GM13976 (cell line): Measurements from ENCODE around the gene PTOV1.
A peak's percentile ranks its signal among the peaks of the same experiment; 100 is the strongest.

ENCODE experiments used
- DNase-seq: peaks from one replicate; pipeline ENCODE4 v3.0.0; 2012; ENCODE audit warnings: low spot score
- in situ Hi-C: fragments of 300-500 bp; cut with MboI; formaldehyde crosslinking; loops from one replicate; pipeline ENCODE4 v1.12.0; 2022; ENCODE audit warnings: low sequenced_read_pairs, mixed read lengths, inconsistent platforms; ENCODE audit not compliant: unreplicated experiment
- TF ChIP-seq, protein P1 (sequence below): IDR thresholded peaks from 2 replicates; pipeline ENCODE4 v1.5.1; 2012; ENCODE audit warnings: borderline replicate concordance, mild to moderate bottlenecking; ENCODE audit not compliant: insufficient read depth; ENCODE audit errors: extremely low read depth, missing control alignments, control extremely low read depth

Gene PTOV1

GRCh38 chr19:49895566-49896297, 44.8 kb downstream of the PTOV1 start:
- in situ Hi-C loops: no loop called here
- TF ChIP-seq, protein P1, sequence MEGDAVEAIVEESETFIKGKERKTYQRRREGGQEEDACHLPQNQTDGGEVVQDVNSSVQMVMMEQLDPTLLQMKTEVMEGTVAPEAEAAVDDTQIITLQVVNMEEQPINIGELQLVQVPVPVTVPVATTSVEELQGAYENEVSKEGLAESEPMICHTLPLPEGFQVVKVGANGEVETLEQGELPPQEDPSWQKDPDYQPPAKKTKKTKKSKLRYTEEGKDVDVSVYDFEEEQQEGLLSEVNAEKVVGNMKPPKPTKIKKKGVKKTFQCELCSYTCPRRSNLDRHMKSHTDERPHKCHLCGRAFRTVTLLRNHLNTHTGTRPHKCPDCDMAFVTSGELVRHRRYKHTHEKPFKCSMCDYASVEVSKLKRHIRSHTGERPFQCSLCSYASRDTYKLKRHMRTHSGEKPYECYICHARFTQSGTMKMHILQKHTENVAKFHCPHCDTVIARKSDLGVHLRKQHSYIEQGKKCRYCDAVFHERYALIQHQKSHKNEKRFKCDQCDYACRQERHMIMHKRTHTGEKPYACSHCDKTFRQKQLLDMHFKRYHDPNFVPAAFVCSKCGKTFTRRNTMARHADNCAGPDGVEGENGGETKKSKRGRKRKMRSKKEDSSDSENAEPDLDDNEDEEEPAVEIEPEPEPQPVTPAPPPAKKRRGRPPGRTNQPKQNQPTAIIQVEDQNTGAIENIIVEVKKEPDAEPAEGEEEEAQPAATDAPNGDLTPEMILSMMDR: no peak
- peak; percentile 64 for DNase-seq

DNA sequence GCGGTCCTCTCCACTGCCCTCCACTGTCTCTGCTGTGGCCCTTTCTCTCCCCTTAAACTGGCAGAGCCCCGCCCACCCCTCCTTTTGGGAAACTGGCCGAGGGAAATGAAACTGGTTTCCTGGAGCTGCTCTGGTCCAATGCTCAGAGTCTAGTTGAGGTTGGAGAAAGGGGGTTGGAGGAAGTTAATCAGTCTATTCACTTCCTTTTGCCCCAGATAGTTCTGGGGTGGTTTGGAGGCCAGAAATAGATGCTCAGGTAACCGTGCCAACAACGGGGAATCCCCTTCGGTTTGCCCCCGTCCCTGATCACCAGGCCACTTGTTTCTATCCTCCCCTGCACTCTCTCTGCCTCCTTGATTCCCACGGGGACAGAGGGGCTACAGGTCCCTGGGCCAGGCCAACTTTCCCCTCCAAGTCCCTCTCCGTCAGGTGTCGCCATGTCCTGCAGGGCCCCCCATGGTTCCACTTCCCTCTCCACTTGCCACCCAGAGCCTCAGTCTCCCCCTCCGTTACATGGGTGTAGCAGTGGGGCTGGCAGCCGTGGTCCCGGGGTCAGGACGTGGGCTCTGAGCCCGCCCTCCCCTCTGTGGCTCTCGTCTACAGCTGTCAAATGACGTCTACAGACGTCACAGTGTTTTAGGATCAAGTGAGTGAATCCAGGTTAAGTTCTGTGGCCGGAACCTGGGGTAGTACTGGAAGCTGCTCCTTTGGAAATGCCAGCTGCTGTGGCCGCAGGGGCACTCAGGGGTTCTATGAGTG, 46.1 kb downstream of the PTOV1 start, which contains the start of gene IL4I1:
Gene IL4I1, minus strand, starts transcription at position 25 of the 759 bp plus-strand sequence. CDS start 727 bp downstream, outside the sequence.
- DNase-seq: peak; percentile 82
- TF ChIP-seq, protein P1: no peak
- in situ Hi-C loops: no loop called here

- in situ Hi-C loops: no loop called here
- TF ChIP-seq, protein P1: no peak
- no peak for DNase-seq
Measured at GRCh38 chr19:49904136-49904535, 53.2 kb downstream of the PTOV1 start.

GRCh38 chr19:49906879-49907564, 56.1 kb downstream of the PTOV1 start:
- DNase-seq: no peak
- TF ChIP-seq, protein P1: no peak
- in situ Hi-C loops: no loop called here

- no peak for DNase-seq
- in situ Hi-C loops: no loop called here
- TF ChIP-seq, protein P1: no peak
Measured at GRCh38 chr19:49907745-49908446, 56.9 kb downstream of the PTOV1 start.

GRCh38 chr19:49908480-49909420, 57.8 kb downstream of the PTOV1 start:
- in situ Hi-C loops: no loop called here

More at GRCh38 chr19:49908480-49909420, 57.8 kb downstream of the PTOV1 start:
- no peak for DNase-seq
- TF ChIP-seq, protein P1: no peak
